Esophagus squamous epithelium (tissue), 5 donors: ENCODE measurements around the gene TMEM179B. TPM values are rescaled to one million over a fixed set of nuclear protein-coding genes. Genes with fewer than 3 reads are reported as not detected.

ENCODE experiments used
- DNase-seq: peaks from one replicate; lab custom pipeline; 2025; lab: John Stamatoyannopoulos, UW
- H3K27ac ChIP-seq, 4 donors: fragments of 200-600 bp; sonication (generic); one replicate each; pipeline ENCODE4 v1.5.1; 2016 to 2019; ENCODE audit warnings: mild to moderate bottlenecking in 1 of 4
- H3K27me3 ChIP-seq, 4 donors: fragments of 200-600 bp; sonication (generic); 1 replicate in 3 of 4; 2 replicates in 1 of 4; pipeline versions ENCODE4 v1.5.1 to v1.6.0; 2017 to 2021; ENCODE audit warnings: antibody characterized with exemption in 1 of 4
- H3K36me3 ChIP-seq, 3 donors: fragments of 200-600 bp; sonication (generic); one replicate each; pipeline ENCODE4 v1.5.1; 2016 to 2019
- H3K4me1 ChIP-seq, 3 donors: fragments of 200-600 bp; sonication (generic); one replicate each; pipeline ENCODE4 v1.5.1; 2017 to 2019
- H3K4me3 ChIP-seq, 4 donors: fragments of 200-600 bp; sonication (generic); 1 replicate in 3 of 4; 2 replicates in 1 of 4; pipeline ENCODE4 v1.5.1; 2016 to 2019; ENCODE audit warnings: mild to moderate bottlenecking in 2 of 4, moderate library complexity in 1 of 4
- H3K9me3 ChIP-seq, 3 donors: fragments of 200-600 bp; sonication (generic); one replicate each; pipeline ENCODE4 v1.5.1; 2016 to 2019
- POLR2A ChIP-seq, 4 donors: fragments of 450-650 bp; IDR thresholded peaks; one replicate each; pipeline ENCODE4 v1.6.1; 2017; ENCODE audit warnings: antibody characterized with exemption in 4 of 4, mild to moderate bottlenecking in 4 of 4, moderate library complexity in 3 of 4
- WGBS, 2 donors: methylation state at CpG; one replicate each; pipeline ENCODE4 v1.1.5; 2018; 5-methylcytosine and 5-hydroxymethylcytosine counted together
- intact Hi-C: fragments of 100-400 bp; cut with DNase I; formaldehyde crosslinking; loops from one replicate; pipeline ENCODE4 v1.15.0; 2022
- total RNA-seq, 4 donors: library from RNA; depleted of rRNA; stranded (reverse); fragments of >200 nt; gene quantifications; one replicate each; pipeline ENCODE4 v1.1.0, GENCODE V29; 2016
- TF ChIP-seq, protein P1 (sequence below), 6 experiments: fragments of 450-650 bp in 4 of 6; fragments of 200-600 bp in 2 of 6; sonication (generic) in 2 of 6; IDR thresholded peaks; one replicate each; pipeline ENCODE4 v1.5.1; 2016 to 2019; ENCODE audit warnings: antibody characterized with exemption in 6 of 6, mild to moderate bottlenecking in 4 of 6, moderate library complexity in 4 of 6
- donor health status: DM: yes; HTN: yes; CAD: no.

TMEM179B gene
- total RNA-seq, 4 donors from 2014 or later = 35.6 to 60.1 (median 43.3) TPM

GRCh38 chr11:62791501-62792201, 4.4 kb downstream of the TMEM179B start, which contains the start of gene TMEM223:
TSS of gene TMEM223 (minus strand) at chr11:62792006. CDS start at chr11:62791994, 12 bp downstream.
- Histone ChIP-seq H3K4me1 (peaks cover 27 to 54% (median 31%) of the 10 kb centered on the region in 3 donors), H3K9me3 (no peaks in the 10 kb centered on the region), H3K27ac (peak within 1 kb of the TSS; percentile 86 to 93 (median 88)), H3K36me3 (peaks cover 31 to 66% (median 39%) of the 10 kb centered on the region in 3 donors), H3K4me3 (peak within 1 kb of the TSS; percentile 81 to 90 (median 86)), H3K27me3 (no peaks in the 10 kb centered on the region)
- peak; percentile 24 for DNase-seq
- TF ChIP-seq POLR2A (IDR thresholded peaks at IDR 0.05) = peak in 3 of 4 donors; percentile 42 to 84 (median 77)
- TF ChIP-seq, protein P1, sequence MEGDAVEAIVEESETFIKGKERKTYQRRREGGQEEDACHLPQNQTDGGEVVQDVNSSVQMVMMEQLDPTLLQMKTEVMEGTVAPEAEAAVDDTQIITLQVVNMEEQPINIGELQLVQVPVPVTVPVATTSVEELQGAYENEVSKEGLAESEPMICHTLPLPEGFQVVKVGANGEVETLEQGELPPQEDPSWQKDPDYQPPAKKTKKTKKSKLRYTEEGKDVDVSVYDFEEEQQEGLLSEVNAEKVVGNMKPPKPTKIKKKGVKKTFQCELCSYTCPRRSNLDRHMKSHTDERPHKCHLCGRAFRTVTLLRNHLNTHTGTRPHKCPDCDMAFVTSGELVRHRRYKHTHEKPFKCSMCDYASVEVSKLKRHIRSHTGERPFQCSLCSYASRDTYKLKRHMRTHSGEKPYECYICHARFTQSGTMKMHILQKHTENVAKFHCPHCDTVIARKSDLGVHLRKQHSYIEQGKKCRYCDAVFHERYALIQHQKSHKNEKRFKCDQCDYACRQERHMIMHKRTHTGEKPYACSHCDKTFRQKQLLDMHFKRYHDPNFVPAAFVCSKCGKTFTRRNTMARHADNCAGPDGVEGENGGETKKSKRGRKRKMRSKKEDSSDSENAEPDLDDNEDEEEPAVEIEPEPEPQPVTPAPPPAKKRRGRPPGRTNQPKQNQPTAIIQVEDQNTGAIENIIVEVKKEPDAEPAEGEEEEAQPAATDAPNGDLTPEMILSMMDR (IDR thresholded peaks at IDR 0.05) = peak in 4 of 6 experiments; percentile 20 to 43 (median 36)
- 0% methylated on average over 1 to 3 of the region's 58 CpGs for WGBS, 2 donors
- intact Hi-C loops = loop anchor here (5.0 kb wide), 1 partner anchor 71 kb away; no protein-coding TSS in a partner anchor

- Histone ChIP-seq H3K27ac (peak overlapping the region; percentile 86 to 93 (median 88)), H3K9me3 (no peaks in the 10 kb centered on the region), H3K4me1 (peaks cover 27 to 54% (median 31%) of the 10 kb centered on the region in 3 donors), H3K27me3 (no peaks in the 10 kb centered on the region), H3K4me3 (peak overlapping the region; percentile 81 to 90 (median 86)), H3K36me3 (peaks cover 32 to 71% (median 44%) of the 10 kb centered on the region in 3 donors)
- no peak for DNase-seq
- TF ChIP-seq, protein P1 (IDR thresholded peaks at IDR 0.05) = peak in 1 of 6 experiments; percentile 0
- TF ChIP-seq POLR2A (IDR thresholded peaks at IDR 0.05) = no peak
- intact Hi-C loops = loop anchor here (5.0 kb wide), 1 partner anchor 70 kb away; no protein-coding TSS in a partner anchor
- 0 to 33% methylated on average over 6 to 7 of the region's 11 CpGs for WGBS, 2 donors
These were observed 5.0 kb downstream of the TMEM179B start for GRCh38 chr11:62792202-62792575.

GRCh38 chr11:62794201-62794775, 7.1 kb downstream of the TMEM179B start:
- Histone ChIP-seq H3K4me3 (no peak overlapping the region), H3K27ac (no peak overlapping the region), H3K9me3 (no peaks in the 10 kb centered on the region), H3K36me3 (peaks cover 41 to 87% (median 62%) of the 10 kb centered on the region in 3 donors), H3K4me1 (peaks cover 17 to 38% (median 18%) of the 10 kb centered on the region in 3 donors), H3K27me3 (no peaks in the 10 kb centered on the region)
- TF ChIP-seq, protein P1 (IDR thresholded peaks at IDR 0.05) = no peak
- TF ChIP-seq POLR2A (IDR thresholded peaks at IDR 0.05) = no peak
- intact Hi-C loops = loop anchor here (5.0 kb wide), 1 partner anchor 68 kb away; no protein-coding TSS in a partner anchor
- WGBS, 2 donors = 88 to 92% methylated on average over 8 of the region's 8 CpGs
- DNase-seq = no peak

DNA sequence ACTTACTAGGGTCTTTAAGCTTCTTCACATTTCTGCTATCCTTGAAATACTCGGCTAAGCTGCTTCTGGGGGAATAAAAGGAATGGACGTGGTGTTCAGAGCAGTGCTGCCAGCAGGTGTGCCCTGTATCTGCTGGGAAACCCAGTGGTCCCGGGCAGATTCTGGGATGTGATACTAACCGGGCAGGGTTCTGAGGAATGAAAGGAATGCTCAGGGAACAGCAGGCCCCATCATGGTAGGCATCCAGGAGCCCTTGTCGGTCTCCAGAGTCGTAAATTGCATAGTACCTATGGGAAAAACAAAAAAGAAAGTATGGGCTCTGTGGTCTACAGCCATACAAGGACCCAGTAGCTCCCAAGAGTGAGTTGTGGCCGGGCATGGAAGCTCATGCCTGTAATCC, 9.1 kb downstream of the TMEM179B start:
- DNase-seq = no peak
- intact Hi-C loops = no loop called here
- Histone ChIP-seq H3K9me3 (no peaks in the 10 kb centered on the region), H3K4me3 (no peak overlapping the region), H3K27me3 (no peaks in the 10 kb centered on the region), H3K4me1 (peaks cover 7 to 18% (median 9%) of the 10 kb centered on the region in 3 donors), H3K36me3 (peaks cover 59 to 92% (median 81%) of the 10 kb centered on the region in 3 donors), H3K27ac (no peak overlapping the region)
- 85 to 92% methylated on average over 6 of the region's 7 CpGs for WGBS, 2 donors
- TF ChIP-seq, protein P1 (IDR thresholded peaks at IDR 0.05) = no peak
- TF ChIP-seq POLR2A (IDR thresholded peaks at IDR 0.05) = no peak
